PFSK-1 (cell line): ENCODE measurements around the gene CEP43.

Source experiments
- FOXP2 ChIP-seq: optimal IDR thresholded peaks from 2 replicates; pipeline ENCODE3; 2011; ENCODE audit warnings: borderline replicate concordance, control low read depth, inconsistent platforms; ENCODE audit not compliant: insufficient read depth; ENCODE audit errors: extremely low read length, extremely low read depth
- POLR2AphosphoS5 ChIP-seq: IDR thresholded peaks from 2 replicates; pipeline ENCODE4 v1.6.1; 2012; ENCODE audit warnings: low read depth, mild to moderate bottlenecking, control low read depth, low read length, moderate library complexity
- REST ChIP-seq, 2 experiments: IDR thresholded peaks; 2 replicates each; pipeline versions ENCODE4 v1.6.1 to v1.8.0; 2011 to 2012; ENCODE audit warnings: low read depth in 2 of 2, low read length in 2 of 2, control low read depth in 1 of 2, inconsistent platforms in 1 of 2, mild to moderate bottlenecking in 1 of 2, moderate library complexity in 1 of 2; ENCODE audit not compliant: insufficient read depth in 1 of 2
- SIN3A ChIP-seq: IDR thresholded peaks from 2 replicates; pipeline ENCODE4 v1.6.1; 2012; ENCODE audit warnings: mild to moderate bottlenecking, low read length, moderate library complexity, borderline replicate concordance; ENCODE audit not compliant: insufficient read depth
- TAF1 ChIP-seq: IDR thresholded peaks from 2 replicates; pipeline ENCODE4 v1.6.1; 2012; ENCODE audit warnings: low read length, control low read depth, borderline replicate concordance; ENCODE audit not compliant: insufficient read depth

Gene CEP43

GRCh38 chr6:166970776-166971175, 28.4 kb upstream of the CEP43 start:
- TF ChIP-seq FOXP2 (no peak), REST (IDR thresholded peaks at IDR 0.05; ENCODE audit: insufficient read depth in 1 of 2, low read depth in 2 of 2, low read length in 2 of 2) (no peak), SIN3A (no peak), POLR2AphosphoS5 (no peak), TAF1 (no peak)

GRCh38 chr6:166971271-166971670, 27.9 kb upstream of the CEP43 start:
- TF ChIP-seq POLR2AphosphoS5 (no peak), FOXP2 (no peak), SIN3A (no peak)

- TF ChIP-seq SIN3A (no peak), POLR2AphosphoS5 (no peak), REST (IDR thresholded peaks at IDR 0.05; ENCODE audit: insufficient read depth in 1 of 2, low read depth in 2 of 2, low read length in 2 of 2) (no peak), TAF1 (no peak)
Observed at GRCh38 chr6:166972101-166972500, 27.1 kb upstream of the CEP43 start.

GRCh38 chr6:166976636-166977035, 22.6 kb upstream of the CEP43 start:
- no peak for TF ChIP-seq POLR2AphosphoS5
- TF ChIP-seq FOXP2 = no peak
- TF ChIP-seq TAF1 = no peak
- no peak for TF ChIP-seq REST (IDR thresholded peaks at IDR 0.05; ENCODE audit: insufficient read depth in 1 of 2, low read depth in 2 of 2, low read length in 2 of 2)
- no peak for TF ChIP-seq SIN3A

GRCh38 chr6:166977621-166978525, 21.3 kb upstream of the CEP43 start:
- no peak for TF ChIP-seq TAF1
- TF ChIP-seq POLR2AphosphoS5 = no peak
- TF ChIP-seq FOXP2 = no peak
- TF ChIP-seq REST (IDR thresholded peaks at IDR 0.05; ENCODE audit: insufficient read depth in 1 of 2, low read depth in 2 of 2, low read length in 2 of 2) = no peak
- TF ChIP-seq SIN3A = no peak
